Prostate gland (tissue), 2 donors: ENCODE data around the gene PMVK. TPM values are rescaled to one million over a fixed set of nuclear protein-coding genes. Genes with fewer than 3 reads are reported as not detected.
A peak's percentile ranks its signal among the peaks of the same experiment; 100 is the strongest.

Experiments
- DNase-seq: peaks from one replicate; pipeline ENCODE4 v3.0.0-alpha.2; 2019; ENCODE audit warnings: low spot score
- H3K27ac ChIP-seq, 2 donors: fragments of 200-600 bp; sonication (generic); 2 replicates each; pipeline ENCODE4 v1.5.1; 2017 to 2019
- H3K27me3 ChIP-seq: fragments of 200-600 bp; sonication (generic); replicated peaks from 2 replicates; pipeline ENCODE4 v1.5.1; 2019; ENCODE audit not compliant: insufficient read depth
- H3K36me3 ChIP-seq, 2 donors: fragments of 200-600 bp; sonication (generic); 1 replicate in 1 of 2; 2 replicates in 1 of 2; pipeline versions ENCODE4 v1.5.1 to v1.8.1; 2017 to 2019
- H3K4me1 ChIP-seq: fragments of 200-600 bp; sonication (generic); replicated peaks from 2 replicates; pipeline ENCODE4 v1.5.1; 2019
- H3K4me3 ChIP-seq, 2 donors: fragments of 200-600 bp; sonication (generic); 2 replicates each; pipeline ENCODE4 v1.5.1; 2017 to 2019
- H3K9me3 ChIP-seq: fragments of 200-600 bp; sonication (generic); 2 replicates; pipeline ENCODE4 v1.5.1; 2017
- CTCF ChIP-seq, 4 experiments: fragments of 200-600 bp in 2 of 4; fragments of 450-650 bp in 2 of 4; sonication (generic) in 2 of 4; IDR thresholded peaks; 1 replicate in 3 of 4; 2 replicates in 1 of 4; pipeline ENCODE4 v1.5.1; 2016 to 2019; ENCODE audit warnings: antibody characterized with exemption in 4 of 4, mild to moderate bottlenecking in 2 of 4, moderate library complexity in 2 of 4
- POLR2A ChIP-seq: fragments of 450-650 bp; IDR thresholded peaks from one replicate; pipeline ENCODE4 v1.6.1; 2016; ENCODE audit warnings: antibody characterized with exemption, mild to moderate bottlenecking
- POLR2AphosphoS5 ChIP-seq: sonication (generic); formaldehyde crosslinking; IDR thresholded peaks from one replicate; pipeline ENCODE4 v1.6.1; 2017; ENCODE audit warnings: antibody characterized with exemption
- WGBS: methylation state at CpG from one replicate; pipeline ENCODE4 v1.1.5; 2018; 5-methylcytosine and 5-hydroxymethylcytosine counted together
- intact Hi-C: fragments of 100-400 bp; cut with DNase I; formaldehyde crosslinking; loops from one replicate; pipeline ENCODE4 v1.14.2; 2022
- total RNA-seq, 2 donors: library from RNA; depleted of rRNA; stranded (reverse); fragments of >200 nt; gene quantifications; one replicate each; pipeline ENCODE4 v1.1.0, GENCODE V29; 2016

PMVK gene
- total RNA-seq, 2 donors from 2014 or later = 23.2 to 26.2 TPM

DNA sequence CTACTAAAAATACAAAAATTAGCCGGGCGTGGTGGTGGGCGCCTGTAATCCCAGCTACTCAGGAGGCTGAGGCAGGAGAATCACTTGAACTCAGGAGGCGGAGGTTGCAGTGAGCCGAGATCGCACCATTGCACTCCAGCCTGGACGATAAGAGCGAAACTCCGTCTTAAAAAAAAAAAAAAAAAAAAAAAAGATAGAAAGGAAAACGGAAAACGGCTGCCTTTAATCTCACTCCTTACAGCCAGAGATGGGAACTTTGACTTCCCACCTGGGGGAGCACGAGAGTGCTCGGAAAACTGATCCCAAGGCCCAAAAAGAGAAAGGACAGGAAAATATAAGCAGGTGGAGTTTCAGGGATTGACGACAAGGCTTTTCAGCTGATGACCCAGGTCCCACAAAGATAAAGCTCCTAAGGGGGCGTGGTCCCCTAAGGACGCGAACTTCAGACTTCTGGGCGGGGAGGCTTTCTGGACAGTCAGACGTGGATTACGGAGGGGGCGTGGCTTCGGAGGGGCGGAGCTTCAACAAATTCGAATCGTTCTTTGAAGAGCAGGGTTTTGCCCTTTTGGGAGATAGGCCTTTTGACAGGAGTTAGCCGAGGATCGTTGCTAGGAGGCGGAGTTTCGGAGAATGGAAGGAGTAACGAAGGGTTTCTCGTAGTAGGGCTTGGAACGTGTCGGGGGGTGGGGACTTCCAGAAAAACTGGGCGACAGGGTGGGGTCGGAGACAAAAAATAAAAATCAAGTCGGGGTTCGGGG lies 37.0 kb upstream of the PMVK start:
- peak overlapping the region; percentile 52 to 82 for H3K4me3 ChIP-seq
- no peaks in the 10 kb centered on the region for H3K36me3 ChIP-seq
- peak overlapping the region; percentile 98 to 99 for H3K27ac ChIP-seq
- peaks cover 14% of the 10 kb centered on the region for H3K4me1 ChIP-seq
- WGBS = 6% methylated on average over 37 of the region's 37 CpGs
- DNase-seq = peak; percentile 97
- H3K9me3 ChIP-seq = no peaks in the 10 kb centered on the region
- intact Hi-C loops = loop anchor here (2.0 kb wide), 1 partner anchor 27 kb away; no protein-coding TSS in a partner anchor
- no peaks in the 10 kb centered on the region for H3K27me3 ChIP-seq
- peak; percentile 88 for TF ChIP-seq POLR2AphosphoS5
- peak in 2 of 4 experiments; percentile 12 to 45 for TF ChIP-seq CTCF (IDR thresholded peaks at IDR 0.05)
- TF ChIP-seq POLR2A = peak; percentile 83

DNA sequence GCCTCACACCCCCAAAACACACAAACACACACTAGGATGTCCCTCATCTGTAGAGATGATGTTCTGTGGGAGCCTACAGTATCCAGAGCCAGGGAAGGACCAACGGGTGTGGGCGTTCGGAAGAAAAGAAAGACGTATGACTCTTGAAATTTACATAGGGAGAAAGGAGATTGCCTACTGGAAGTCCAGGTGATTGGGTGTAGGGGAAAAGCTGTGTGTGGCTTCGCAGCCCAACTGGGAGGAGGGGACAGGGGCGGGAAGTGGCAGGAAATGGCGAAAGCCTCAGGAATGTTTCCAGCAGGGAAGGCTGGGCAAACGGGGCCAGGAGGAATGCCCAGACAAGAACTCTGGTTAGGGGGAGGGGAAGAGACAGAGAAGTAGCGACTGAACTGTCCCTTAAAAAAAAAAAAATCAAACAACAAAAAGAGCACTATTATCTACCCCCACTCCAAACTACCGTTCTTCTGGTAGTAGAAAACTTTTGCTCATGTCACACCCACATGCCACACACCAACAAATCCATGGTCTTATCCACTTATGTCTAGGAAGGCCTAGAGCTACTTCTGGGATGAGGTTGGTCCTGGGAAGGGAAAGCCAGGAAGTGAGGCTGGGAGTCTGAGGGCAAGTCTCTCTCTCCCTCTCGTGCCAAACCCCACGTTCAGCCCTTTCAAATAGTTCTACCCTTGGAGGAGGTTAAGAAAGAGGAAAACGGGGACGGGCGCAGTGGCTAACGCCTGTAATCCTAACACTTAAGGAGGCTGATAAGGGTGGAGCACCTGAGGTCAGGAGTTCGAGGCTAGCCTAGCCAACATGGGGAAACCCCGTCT lies 36.2 kb upstream of the PMVK start:
- no peaks in the 10 kb centered on the region for H3K27me3 ChIP-seq
- TF ChIP-seq POLR2AphosphoS5 (peak; percentile 95), CTCF (IDR thresholded peaks at IDR 0.05) (no peak), POLR2A (peak; percentile 50)
- intact Hi-C loops = no loop called here
- H3K4me1 ChIP-seq = peaks cover 14% of the 10 kb centered on the region
- WGBS = 25% methylated on average over 18 of the region's 18 CpGs
- no peaks in the 10 kb centered on the region for H3K36me3 ChIP-seq
- H3K9me3 ChIP-seq = no peaks in the 10 kb centered on the region
- peak overlapping the region; percentile 52 to 82 for H3K4me3 ChIP-seq
- peak overlapping the region; percentile 98 to 99 for H3K27ac ChIP-seq
- DNase-seq = peak; percentile 87

- Histone ChIP-seq H3K9me3 (no peaks in the 10 kb centered on the region), H3K36me3 (no peaks in the 10 kb centered on the region), H3K27ac (peak overlapping the region; percentile 98 to 99), H3K4me3 (peak overlapping the region in 1 of 2 donors; percentile 82), H3K27me3 (no peaks in the 10 kb centered on the region), H3K4me1 (peaks cover 14% of the 10 kb centered on the region)
- intact Hi-C loops = no loop called here
- 55% methylated on average over 3 of the region's 3 CpGs for WGBS
- TF ChIP-seq POLR2AphosphoS5 (no peak), CTCF (IDR thresholded peaks at IDR 0.05) (no peak)
- no peak for DNase-seq
These were observed 35.6 kb upstream of the PMVK start for GRCh38 chr1:154972213-154972516.

GRCh38 chr1:154971341-154971998 lies 35.0 kb upstream of the PMVK start:
- intact Hi-C loops = no loop called here
- WGBS = 25% methylated on average over 10 of the region's 10 CpGs
- H3K9me3 ChIP-seq = no peaks in the 10 kb centered on the region
- peak overlapping the region; percentile 98 to 99 for H3K27ac ChIP-seq
- H3K27me3 ChIP-seq = no peaks in the 10 kb centered on the region
- TF ChIP-seq POLR2AphosphoS5 = no peak
- no peak for TF ChIP-seq POLR2A
- no peak for TF ChIP-seq CTCF (IDR thresholded peaks at IDR 0.05)
- H3K36me3 ChIP-seq = peaks cover 0 to 4% of the 10 kb centered on the region in 2 donors
- H3K4me1 ChIP-seq = peaks cover 14% of the 10 kb centered on the region
- DNase-seq = peak; percentile 72
- peak overlapping the region in 1 of 2 donors; percentile 33 for H3K4me3 ChIP-seq
